Measurements from ENCODE around the gene FOXRED1. TPM values are rescaled to one million over a fixed set of nuclear protein-coding genes. Genes with fewer than 3 reads are reported as not detected.

Gene FOXRED1
- total and polyA plus RNA-seq, 9 of the 15 experiments (the other 6 are each of a cell fraction or from before 2014, with no cell fraction given) = 14.1 to 94.4 (median 53.1) TPM

GRCh38 chr11:126303623-126304456 lies 34.9 kb downstream of the FOXRED1 start, which contains the start of gene DCPS (continued):
- TF ChIP-seq, protein P1, sequence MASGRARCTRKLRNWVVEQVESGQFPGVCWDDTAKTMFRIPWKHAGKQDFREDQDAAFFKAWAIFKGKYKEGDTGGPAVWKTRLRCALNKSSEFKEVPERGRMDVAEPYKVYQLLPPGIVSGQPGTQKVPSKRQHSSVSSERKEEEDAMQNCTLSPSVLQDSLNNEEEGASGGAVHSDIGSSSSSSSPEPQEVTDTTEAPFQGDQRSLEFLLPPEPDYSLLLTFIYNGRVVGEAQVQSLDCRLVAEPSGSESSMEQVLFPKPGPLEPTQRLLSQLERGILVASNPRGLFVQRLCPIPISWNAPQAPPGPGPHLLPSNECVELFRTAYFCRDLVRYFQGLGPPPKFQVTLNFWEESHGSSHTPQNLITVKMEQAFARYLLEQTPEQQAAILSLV (tag; IDR thresholded peaks at IDR 0.05) = no peak
- TF ChIP-seq DMBX1 (CRISPR knock-in tag; IDR thresholded peaks at IDR 0.05; ENCODE audit: borderline replicate concordance) (no peak; the same call in 1 of the 2 replicates), NFATC3 (IDR thresholded peaks at IDR 0.05) (no peak), CSDE1 (IDR thresholded peaks at IDR 0.05) (peak in 1 of 2 experiments; percentile 66; a peak in 2 of 4 replicates), ZNF695 (CRISPR knock-in tag; IDR thresholded peaks at IDR 0.05) (no peak), LEF1 (IDR thresholded peaks at IDR 0.05) (no peak), BRD4 (IDR thresholded peaks at IDR 0.05) (peak; percentile 86; the same call in 1 of the 2 replicates), THRB (CRISPR knock-in tag; conservative IDR thresholded peaks at IDR 0.05) (no peak), RBM39 (optimal IDR thresholded peaks at IDR 0.05; ENCODE audit: low read depth, low read length) (no peak), CEBPB (tag; IDR thresholded peaks at IDR 0.05) (no peak), IRF2 (CRISPR knock-in tag; IDR thresholded peaks at IDR 0.05) (no peak), CEBPG (CRISPR knock-in tag; IDR thresholded peaks at IDR 0.05) (0 out of 2 replicates have a peak, but pooled peaks have one; percentile 5), CEBPG (tag; conservative IDR thresholded peaks at IDR 0.05 in 1 of 2, IDR thresholded peaks at IDR 0.05 in 1 of 2) (no peak), SAFB (IDR thresholded peaks at IDR 0.05; ENCODE audit: borderline replicate concordance, low read depth, low read length) (no peak), CXXC5 (CRISPR knock-in tag; IDR thresholded peaks at IDR 0.05) (peak; percentile 84), SRF (CRISPR knock-in tag; IDR thresholded peaks at IDR 0.05) (peak in 1 of 2 experiments; percentile 39; a peak in 1 of 4 replicates), SP1 (CRISPR knock-in tag; IDR thresholded peaks at IDR 0.05) (peak; percentile 65; the same call in 1 of the 2 replicates), HOXB6 (CRISPR knock-in tag; IDR thresholded peaks at IDR 0.05; ENCODE audit: borderline replicate concordance) (0 out of 2 replicates have a peak, but pooled peaks have one; percentile 49)
- TF ChIP-seq, protein P2, sequence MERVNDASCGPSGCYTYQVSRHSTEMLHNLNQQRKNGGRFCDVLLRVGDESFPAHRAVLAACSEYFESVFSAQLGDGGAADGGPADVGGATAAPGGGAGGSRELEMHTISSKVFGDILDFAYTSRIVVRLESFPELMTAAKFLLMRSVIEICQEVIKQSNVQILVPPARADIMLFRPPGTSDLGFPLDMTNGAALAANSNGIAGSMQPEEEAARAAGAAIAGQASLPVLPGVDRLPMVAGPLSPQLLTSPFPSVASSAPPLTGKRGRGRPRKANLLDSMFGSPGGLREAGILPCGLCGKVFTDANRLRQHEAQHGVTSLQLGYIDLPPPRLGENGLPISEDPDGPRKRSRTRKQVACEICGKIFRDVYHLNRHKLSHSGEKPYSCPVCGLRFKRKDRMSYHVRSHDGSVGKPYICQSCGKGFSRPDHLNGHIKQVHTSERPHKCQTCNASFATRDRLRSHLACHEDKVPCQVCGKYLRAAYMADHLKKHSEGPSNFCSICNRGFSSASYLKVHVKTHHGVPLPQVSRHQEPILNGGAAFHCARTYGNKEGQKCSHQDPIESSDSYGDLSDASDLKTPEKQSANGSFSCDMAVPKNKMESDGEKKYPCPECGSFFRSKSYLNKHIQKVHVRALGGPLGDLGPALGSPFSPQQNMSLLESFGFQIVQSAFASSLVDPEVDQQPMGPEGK (CRISPR knock-in tag; IDR thresholded peaks at IDR 0.05; ENCODE audit: borderline replicate concordance) = no peak
- TF ChIP-seq, protein P3, sequence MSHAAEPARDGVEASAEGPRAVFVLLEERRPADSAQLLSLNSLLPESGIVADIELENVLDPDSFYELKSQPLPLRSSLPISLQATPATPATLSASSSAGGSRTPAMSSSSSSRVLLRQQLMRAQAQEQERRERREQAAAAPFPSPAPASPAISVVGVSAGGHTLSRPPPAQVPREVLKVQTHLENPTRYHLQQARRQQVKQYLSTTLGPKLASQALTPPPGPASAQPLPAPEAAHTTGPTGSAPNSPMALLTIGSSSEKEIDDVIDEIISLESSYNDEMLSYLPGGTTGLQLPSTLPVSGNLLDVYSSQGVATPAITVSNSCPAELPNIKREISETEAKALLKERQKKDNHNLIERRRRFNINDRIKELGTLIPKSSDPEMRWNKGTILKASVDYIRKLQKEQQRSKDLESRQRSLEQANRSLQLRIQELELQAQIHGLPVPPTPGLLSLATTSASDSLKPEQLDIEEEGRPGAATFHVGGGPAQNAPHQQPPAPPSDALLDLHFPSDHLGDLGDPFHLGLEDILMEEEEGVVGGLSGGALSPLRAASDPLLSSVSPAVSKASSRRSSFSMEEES (CRISPR knock-in tag; IDR thresholded peaks at IDR 0.05) = no peak
- TF ChIP-seq, protein P4, sequence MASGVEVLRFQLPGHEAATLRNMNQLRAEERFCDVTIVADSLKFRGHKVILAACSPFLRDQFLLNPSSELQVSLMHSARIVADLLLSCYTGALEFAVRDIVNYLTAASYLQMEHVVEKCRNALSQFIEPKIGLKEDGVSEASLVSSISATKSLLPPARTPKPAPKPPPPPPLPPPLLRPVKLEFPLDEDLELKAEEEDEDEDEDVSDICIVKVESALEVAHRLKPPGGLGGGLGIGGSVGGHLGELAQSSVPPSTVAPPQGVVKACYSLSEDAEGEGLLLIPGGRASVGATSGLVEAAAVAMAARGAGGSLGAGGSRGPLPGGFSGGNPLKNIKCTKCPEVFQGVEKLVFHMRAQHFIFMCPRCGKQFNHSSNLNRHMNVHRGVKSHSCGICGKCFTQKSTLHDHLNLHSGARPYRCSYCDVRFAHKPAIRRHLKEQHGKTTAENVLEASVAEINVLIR (CRISPR knock-in tag; IDR thresholded peaks at IDR 0.05) = no peak

Data from K562 (cell line).